Ascending aorta (tissue), 2 donors: ENCODE data around the gene HGF. TPM values are rescaled to one million over a fixed set of nuclear protein-coding genes. Genes with fewer than 3 reads are reported as not detected.

Experiments
- DNase-seq, 2 donors: peaks; one replicate each; pipeline ENCODE4 v3.0.0-alpha.2; 2019; ENCODE audit warnings: low spot score in 2 of 2
- H3K27ac ChIP-seq, 2 donors: fragments of 200-600 bp; sonication (generic); one replicate each; pipeline ENCODE4 v1.5.1; 2016 to 2017; ENCODE audit warnings: mild to moderate bottlenecking in 1 of 2
- H3K27me3 ChIP-seq: fragments of 200-600 bp; sonication (generic); one replicate; pipeline ENCODE4 v1.5.1; 2017
- H3K36me3 ChIP-seq, 2 donors: fragments of 200-600 bp; sonication (generic); one replicate each; pipeline ENCODE4 v1.5.1; 2016
- H3K4me1 ChIP-seq, 2 donors: fragments of 200-600 bp; sonication (generic); one replicate each; pipeline ENCODE4 v1.5.1; 2016 to 2017; ENCODE audit warnings: mild to moderate bottlenecking in 1 of 2
- H3K4me3 ChIP-seq, 2 donors: fragments of 200-600 bp; sonication (generic); one replicate each; pipeline ENCODE4 v1.5.1; 2016 to 2017; ENCODE audit warnings: mild to moderate bottlenecking in 1 of 2
- H3K9me3 ChIP-seq, 2 donors: fragments of 200-600 bp; sonication (generic); one replicate each; pipeline ENCODE4 v1.5.1; 2016
- CTCF ChIP-seq, 3 experiments: fragments of 200-600 bp in 2 of 3; fragments of 450-650 bp in 1 of 3; sonication (generic) in 2 of 3; IDR thresholded peaks; one replicate each; pipeline ENCODE4 v1.5.1; 2016 to 2019; ENCODE audit warnings: antibody characterized with exemption in 3 of 3, mild to moderate bottlenecking in 1 of 3, moderate library complexity in 1 of 3
- intact Hi-C: fragments of 100-400 bp; cut with DNase I; formaldehyde crosslinking; loops from one replicate; pipeline ENCODE4 v1.15.1; 2023
- total RNA-seq: library from RNA; depleted of rRNA; stranded (reverse); fragments of >200 nt; gene quantifications from one replicate; pipeline ENCODE4 v1.1.0, GENCODE V29; 2016

HGF gene
- total RNA-seq, 1 donor from 2014 or later: 11.7 TPM

- no peak for TF ChIP-seq CTCF (IDR thresholded peaks at IDR 0.05)
- H3K27ac ChIP-seq: no peak overlapping the region
- no peaks in the 10 kb centered on the region for H3K4me1 ChIP-seq
- no peaks in the 10 kb centered on the region for H3K9me3 ChIP-seq
- intact Hi-C loops: no loop called here
- no peaks in the 10 kb centered on the region for H3K36me3 ChIP-seq
- no peak overlapping the region for H3K4me3 ChIP-seq
- no peaks in the 10 kb centered on the region for H3K27me3 ChIP-seq
- no peak for DNase-seq
Observed at GRCh38 chr7:81744389-81744788, 25.5 kb downstream of the HGF start.

GRCh38 chr7:81743665-81744064 is 26.2 kb downstream of the HGF start:
- no peak for TF ChIP-seq CTCF (IDR thresholded peaks at IDR 0.05)
- H3K4me1 ChIP-seq: no peaks in the 10 kb centered on the region
- no peaks in the 10 kb centered on the region for H3K9me3 ChIP-seq
- DNase-seq: no peak
- H3K27ac ChIP-seq: no peak overlapping the region
- no peaks in the 10 kb centered on the region for H3K27me3 ChIP-seq
- intact Hi-C loops: no loop called here
- no peaks in the 10 kb centered on the region for H3K36me3 ChIP-seq
- H3K4me3 ChIP-seq: no peak overlapping the region

GRCh38 chr7:81743201-81743600 is 26.6 kb downstream of the HGF start:
- Histone ChIP-seq H3K36me3 (no peaks in the 10 kb centered on the region), H3K27me3 (no peaks in the 10 kb centered on the region), H3K4me1 (no peaks in the 10 kb centered on the region), H3K4me3 (no peak overlapping the region), H3K9me3 (no peaks in the 10 kb centered on the region), H3K27ac (no peak overlapping the region)
- TF ChIP-seq CTCF (IDR thresholded peaks at IDR 0.05): no peak
- DNase-seq: no peak
- intact Hi-C loops: no loop called here

- intact Hi-C loops: no loop called here
- no peaks in the 10 kb centered on the region for H3K4me1 ChIP-seq
- no peak for TF ChIP-seq CTCF (IDR thresholded peaks at IDR 0.05)
- no peaks in the 10 kb centered on the region for H3K9me3 ChIP-seq
- H3K27me3 ChIP-seq: no peaks in the 10 kb centered on the region
- H3K4me3 ChIP-seq: no peak overlapping the region
- H3K27ac ChIP-seq: no peak overlapping the region
- H3K36me3 ChIP-seq: no peaks in the 10 kb centered on the region
- no peak for DNase-seq
Observed at GRCh38 chr7:81740403-81740802, 29.4 kb downstream of the HGF start.

GRCh38 chr7:81736091-81736490 is 33.8 kb downstream of the HGF start:
- no peak for TF ChIP-seq CTCF (IDR thresholded peaks at IDR 0.05)
- no peak for DNase-seq
- Histone ChIP-seq H3K9me3 (no peaks in the 10 kb centered on the region), H3K36me3 (no peaks in the 10 kb centered on the region), H3K4me3 (no peak overlapping the region), H3K27ac (no peak overlapping the region), H3K4me1 (no peaks in the 10 kb centered on the region), H3K27me3 (no peaks in the 10 kb centered on the region)
- intact Hi-C loops: no loop called here

GRCh38 chr7:81725812-81726127 is 44.1 kb downstream of the HGF start:
- DNase-seq: no peak
- no peaks in the 10 kb centered on the region for H3K9me3 ChIP-seq
- TF ChIP-seq CTCF (IDR thresholded peaks at IDR 0.05): no peak
- H3K27me3 ChIP-seq: no peaks in the 10 kb centered on the region
- no peaks in the 10 kb centered on the region for H3K36me3 ChIP-seq
- no peak overlapping the region for H3K4me3 ChIP-seq
- H3K27ac ChIP-seq: no peak overlapping the region
- H3K4me1 ChIP-seq: no peaks in the 10 kb centered on the region
- intact Hi-C loops: no loop called here
